ENCODE results near the gene GDF11. TPM values are rescaled to one million over a fixed set of nuclear protein-coding genes. Genes with fewer than 3 reads are reported as not detected.
A peak's percentile ranks its signal among the peaks of the same experiment; 100 is the strongest.

The GDF11 gene
- total and polyA plus RNA-seq, 11 donors, result 6.9 to 18.2 (median 12.4) TPM

- peak overlapping the region; percentile 65 to 99 (median 92) for H3K27ac ChIP-seq
- DNase-seq (peak in 4 of 5 donors; percentile 67 to 74 (median 70)), ATAC-seq (peak in 2 of 4 donors; percentile 1)
- intact Hi-C loops (cut with DNase I), result loop anchor here in 1 of 10 donors (5.0 kb wide), 1 partner anchor 47 kb away; no protein-coding TSS in a partner anchor
- TF ChIP-seq CTCF (IDR thresholded peaks at IDR 0.05) (no peak), POLR2A (IDR thresholded peaks at IDR 0.05) (no peak)
- no peaks in the 10 kb centered on the region for H3K9me3 ChIP-seq
- H3K36me3 ChIP-seq, result peaks cover 0 to 32% (median 0%) of the 10 kb centered on the region in 9 donors
- peak overlapping the region; percentile 0 to 87 (median 70) for H3K4me3 ChIP-seq
- no peaks in the 10 kb centered on the region for H3K27me3 ChIP-seq
- H3K4me1 ChIP-seq, result peaks cover 4 to 85% (median 37%) of the 10 kb centered on the region in 12 donors
- WGBS, 4 donors, result 45 to 54% (median 49%) methylated on average over 6 of the region's 6 CpGs
These were observed 38.8 kb upstream of the GDF11 start for GRCh38 chr12:55703901-55704761.

GRCh38 chr12:55704824-55705718 lies 37.9 kb upstream of the GDF11 start:
- peak in 3 of 5 donors; percentile 48 to 60 (median 59) for DNase-seq
- peaks cover 4 to 81% (median 36%) of the 10 kb centered on the region in 12 donors for H3K4me1 ChIP-seq
- intact Hi-C loops (cut with DNase I), result loop anchor here in 1 of 10 donors (5.0 kb wide), 1 partner anchor 48 kb away; no protein-coding TSS in a partner anchor

GRCh38 chr12:55705782-55706402 lies 37.0 kb upstream of the GDF11 start:
- H3K9me3 ChIP-seq, result no peaks in the 10 kb centered on the region
- 27 to 37% (median 30%) methylated on average over 5 of the region's 5 CpGs for WGBS, 4 donors
- TF ChIP-seq POLR2A (IDR thresholded peaks at IDR 0.05) (no peak), CTCF (IDR thresholded peaks at IDR 0.05) (peak in 11 of 12 donors; percentile 38 to 69 (median 51))
- H3K4me1 ChIP-seq, result peaks cover 4 to 73% (median 30%) of the 10 kb centered on the region in 12 donors
- peak in 1 of 4 donors; percentile 19 for ATAC-seq
- H3K36me3 ChIP-seq, result peaks cover 0 to 18% (median 0%) of the 10 kb centered on the region in 9 donors
- no peaks in the 10 kb centered on the region for H3K27me3 ChIP-seq
- peak overlapping the region; percentile 48 to 87 (median 71) for H3K4me3 ChIP-seq
- H3K27ac ChIP-seq, result peak overlapping the region; percentile 65 to 99 (median 92)
- peak in 3 of 5 donors; percentile 60 to 61 (median 61) for DNase-seq
- intact Hi-C loops (cut with DNase I), result no loop called here

More at GRCh38 chr12:55704824-55705718, 37.9 kb upstream of the GDF11 start:
- ATAC-seq, result peak in 1 of 4 donors; percentile 27
- Histone ChIP-seq H3K4me3 (peak overlapping the region; percentile 48 to 87 (median 71)), H3K9me3 (no peaks in the 10 kb centered on the region), H3K27ac (peak overlapping the region; percentile 65 to 99 (median 92)), H3K27me3 (no peaks in the 10 kb centered on the region), H3K36me3 (peaks cover 0 to 23% (median 0%) of the 10 kb centered on the region in 9 donors)
- TF ChIP-seq CTCF (IDR thresholded peaks at IDR 0.05) (no peak), POLR2A (IDR thresholded peaks at IDR 0.05) (no peak)
- WGBS, 4 donors, result 34 to 48% (median 40%) methylated on average over 9 of the region's 9 CpGs
